LNCaP clone FGC (cell line): ENCODE measurements around the gene PBXIP1.
"Not testable (repeated sequence)": the region's sequence is repeated elsewhere in the genome, so short reads cannot be mapped to it uniquely, and the experiment has no call there.

Experiments used
- DNase-seq: peaks from one replicate; pipeline ENCODE4 v3.0.0-alpha.2; 2011; ENCODE audit warnings: low read depth
- H3K4me3 ChIP-seq: 2 replicates; pipeline ENCODE4 v1.5.1; 2011; ENCODE audit warnings: mild to moderate bottlenecking, low read depth, low read length, control low read depth
- TF ChIP-seq, protein P1 (sequence below): IDR thresholded peaks from 2 replicates; pipeline ENCODE4 v1.5.1; 2012; ENCODE audit warnings: mild to moderate bottlenecking; ENCODE audit not compliant: control insufficient read depth, insufficient read depth; ENCODE audit errors: extremely low read depth

The PBXIP1 gene

DNA sequence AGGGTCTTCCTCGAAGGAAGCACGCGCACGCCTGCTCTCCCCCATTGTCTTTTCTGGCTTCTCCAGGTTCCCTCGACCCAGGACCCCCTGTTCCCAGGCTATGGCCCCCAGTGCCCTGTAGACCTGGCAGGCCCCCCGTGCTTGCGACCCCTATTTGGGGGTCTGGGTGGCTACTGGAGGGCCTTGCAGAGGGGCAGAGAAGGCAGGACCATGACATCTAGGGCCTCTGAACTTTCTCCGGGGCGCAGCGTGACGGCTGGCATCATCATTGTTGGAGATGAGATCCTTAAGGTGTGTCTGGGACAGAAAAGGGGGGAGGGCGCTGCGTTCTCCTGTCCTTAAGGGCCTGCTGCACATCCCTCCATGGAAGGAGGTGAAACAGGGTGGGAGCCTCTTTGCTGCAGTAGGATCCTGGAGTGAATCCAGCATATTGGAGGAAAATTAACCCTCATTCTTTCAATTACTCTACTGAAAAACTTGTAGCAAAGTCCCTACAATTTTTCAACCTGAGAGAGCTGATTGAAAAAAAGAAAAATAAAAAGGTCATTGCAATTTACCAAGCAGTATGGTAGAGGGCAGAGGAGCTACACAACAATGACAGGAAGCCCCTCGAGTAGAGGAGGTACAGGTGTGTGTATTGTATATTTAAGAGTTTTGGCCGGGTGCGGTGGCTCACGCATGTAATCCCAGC is 28.0 kb upstream of the PBXIP1 start:
- DNase-seq = no peak
- H3K4me3 ChIP-seq = peak overlapping the region; percentile 74
- TF ChIP-seq, protein P1, sequence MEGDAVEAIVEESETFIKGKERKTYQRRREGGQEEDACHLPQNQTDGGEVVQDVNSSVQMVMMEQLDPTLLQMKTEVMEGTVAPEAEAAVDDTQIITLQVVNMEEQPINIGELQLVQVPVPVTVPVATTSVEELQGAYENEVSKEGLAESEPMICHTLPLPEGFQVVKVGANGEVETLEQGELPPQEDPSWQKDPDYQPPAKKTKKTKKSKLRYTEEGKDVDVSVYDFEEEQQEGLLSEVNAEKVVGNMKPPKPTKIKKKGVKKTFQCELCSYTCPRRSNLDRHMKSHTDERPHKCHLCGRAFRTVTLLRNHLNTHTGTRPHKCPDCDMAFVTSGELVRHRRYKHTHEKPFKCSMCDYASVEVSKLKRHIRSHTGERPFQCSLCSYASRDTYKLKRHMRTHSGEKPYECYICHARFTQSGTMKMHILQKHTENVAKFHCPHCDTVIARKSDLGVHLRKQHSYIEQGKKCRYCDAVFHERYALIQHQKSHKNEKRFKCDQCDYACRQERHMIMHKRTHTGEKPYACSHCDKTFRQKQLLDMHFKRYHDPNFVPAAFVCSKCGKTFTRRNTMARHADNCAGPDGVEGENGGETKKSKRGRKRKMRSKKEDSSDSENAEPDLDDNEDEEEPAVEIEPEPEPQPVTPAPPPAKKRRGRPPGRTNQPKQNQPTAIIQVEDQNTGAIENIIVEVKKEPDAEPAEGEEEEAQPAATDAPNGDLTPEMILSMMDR = no peak

GRCh38 chr1:154982897-154983648 is 27.2 kb upstream of the PBXIP1 start, which contains the start of gene FLAD1:
TSS of gene FLAD1 (plus strand) at chr1:154983344. CDS start at chr1:154983695, 351 bp downstream.
- TF ChIP-seq, protein P1 = no peak

GRCh38 chr1:154982341-154982740 is 26.4 kb upstream of the PBXIP1 start:
- TF ChIP-seq, protein P1 = no peak
- H3K4me3 ChIP-seq = peak overlapping the region; percentile 74
- DNase-seq = no peak

More at GRCh38 chr1:154982897-154983648, 27.2 kb upstream of the PBXIP1 start, which contains the start of gene FLAD1:
- peak; percentile 100 for DNase-seq
- peak within 1 kb of the TSS; percentile 74 for H3K4me3 ChIP-seq

DNA sequence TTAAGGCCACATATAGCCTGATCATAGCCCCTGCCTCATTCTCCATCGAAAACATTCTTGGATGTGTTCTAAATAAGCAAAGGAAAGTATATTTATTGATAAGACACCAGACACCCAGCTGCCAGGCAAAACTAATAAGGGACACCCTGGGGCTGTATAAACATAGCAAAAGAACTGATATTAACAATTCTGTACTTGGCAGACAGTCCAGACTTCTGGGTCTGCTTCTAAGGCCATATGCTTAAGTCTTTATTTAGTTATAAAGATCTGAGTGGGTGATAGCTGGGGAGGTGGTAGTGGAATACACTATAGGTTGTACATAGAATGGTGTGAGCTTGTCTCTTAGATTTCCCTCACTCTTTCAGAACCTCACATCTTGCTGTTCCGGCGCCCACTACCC is 22.5 kb upstream of the PBXIP1 start:
- no peak for DNase-seq
- H3K4me3 ChIP-seq = no peak overlapping the region
- TF ChIP-seq, protein P1 = no peak

GRCh38 chr1:154977762-154978161 is 21.9 kb upstream of the PBXIP1 start:
- DNase-seq, H3K4me3 ChIP-seq: not testable (repeated sequence)

GRCh38 chr1:154975409-154976059 is 19.6 kb upstream of the PBXIP1 start:
- TF ChIP-seq, protein P1 = no peak
- no peak for DNase-seq

DNA sequence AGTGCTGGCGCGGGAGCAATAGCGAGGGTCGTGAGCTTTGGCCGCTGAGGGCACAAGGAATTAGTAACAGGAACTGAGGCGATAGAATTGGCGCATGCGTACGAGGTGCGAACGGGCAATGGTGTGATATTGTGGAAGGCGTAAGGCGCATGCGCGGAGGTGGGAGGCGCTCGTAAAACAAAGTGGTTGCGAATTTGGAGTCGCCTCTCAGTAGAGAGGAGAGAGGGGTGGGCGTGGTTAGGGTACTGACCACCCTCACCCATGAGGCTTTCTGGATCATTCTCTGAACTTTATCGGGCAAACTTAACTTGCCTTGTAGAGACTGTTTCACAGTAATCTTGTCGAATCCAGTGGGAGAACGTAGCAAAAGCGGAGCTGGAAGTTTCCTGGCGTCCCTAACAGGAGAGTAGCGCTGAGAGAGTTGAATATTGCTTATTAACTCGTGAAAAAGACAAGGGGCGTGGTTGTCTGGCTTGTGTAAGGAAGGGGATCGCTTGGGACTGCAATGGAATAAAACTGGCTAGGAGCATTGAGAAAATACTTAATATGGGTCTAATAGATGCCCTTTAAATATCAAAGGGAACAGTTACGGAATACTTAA is 19.0 kb upstream of the PBXIP1 start:
- TF ChIP-seq, protein P1 = no peak
- peak overlapping the region; percentile 75 for H3K4me3 ChIP-seq
- DNase-seq = peak; percentile 88

More at GRCh38 chr1:154975409-154976059, 19.6 kb upstream of the PBXIP1 start:
- peak overlapping the region; percentile 75 for H3K4me3 ChIP-seq
